Measurements from ENCODE around the gene CYS1. TPM values are rescaled to one million over a fixed set of nuclear protein-coding genes. Genes with fewer than 3 reads are reported as not detected.

Gene CYS1
- polyA plus RNA-seq, 1 donor (not counting 4 experiments of a cell fraction or from before 2014, with no cell fraction given) = 0.14 TPM

DNA sequence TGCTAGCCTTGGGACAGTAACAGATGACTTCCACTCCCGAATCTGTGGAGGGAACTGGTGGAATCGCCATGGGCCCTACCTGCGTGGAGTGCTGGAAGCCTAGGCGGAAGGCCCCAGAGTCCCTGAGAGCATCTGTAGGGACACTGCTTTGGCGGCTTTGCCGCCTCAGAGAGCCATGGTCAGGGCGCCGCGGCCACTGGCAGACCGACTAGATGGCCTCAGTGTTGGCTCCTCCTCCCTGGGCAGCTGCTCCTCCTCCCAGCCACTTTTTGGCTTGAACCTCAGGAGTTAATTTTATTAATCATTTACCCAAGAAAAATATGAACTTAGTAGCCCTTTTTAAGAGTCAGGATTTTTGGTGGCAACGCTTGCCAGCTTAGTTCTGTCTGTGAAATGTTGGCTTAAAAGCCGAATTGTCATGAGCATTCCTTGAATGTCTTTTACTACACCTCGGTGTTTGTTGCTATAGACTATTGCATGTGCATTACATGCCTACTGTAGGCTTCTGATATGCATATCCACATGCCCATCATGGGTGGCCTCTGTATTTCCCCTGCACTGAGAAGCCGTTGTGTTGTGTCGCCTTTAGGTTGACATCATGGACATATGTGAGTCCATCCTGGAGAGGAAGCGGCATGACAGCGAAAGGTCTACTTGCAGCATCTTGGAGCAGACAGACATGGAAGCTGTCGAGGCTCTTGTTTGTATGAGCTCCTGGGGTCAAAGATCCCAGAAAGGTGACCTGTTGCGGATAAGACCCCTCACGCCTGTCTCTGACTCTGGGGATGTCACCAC is 34.5 kb downstream of the CYS1 start:
- dilution Hi-C loops (cut with MboI; ENCODE audit: extremely low pct_ligation_motif_present, low sequenced_read_pairs) = loop anchor here (25.0 kb wide), 1 partner anchor 283 kb away; no protein-coding TSS in a partner anchor
- peaks cover 0 to 10% of the 10 kb centered on the region in 2 experiments for H3K36me3 ChIP-seq (ENCODE audit: control insufficient read depth in 2 of 2, extremely low read depth in 1 of 2, insufficient read depth in 2 of 2, low read length in 2 of 2)
- peaks cover 2% of the 10 kb centered on the region for H3K4me1 ChIP-seq (ENCODE audit: control insufficient read depth, extremely low read depth, insufficient read depth, low read length)
- no peaks in the 10 kb centered on the region for H3K9me3 ChIP-seq (ENCODE audit: control insufficient read depth, low read depth, low read length)
- no peak overlapping the region for H2AFZ ChIP-seq (ENCODE audit: control insufficient read depth, low read length)
- no peaks in the 10 kb centered on the region for H3K9me1 ChIP-seq (ENCODE audit: control insufficient read depth, extremely low read depth, insufficient read depth, low read length)
- H3K27ac ChIP-seq (ENCODE audit: control insufficient read depth, insufficient read depth, low read length) = no peak overlapping the region
- H3K4me2 ChIP-seq (ENCODE audit: control insufficient read depth, extremely low read depth, insufficient read depth, low read depth, low read length) = no peak overlapping the region
- H3K79me2 ChIP-seq (ENCODE audit: control insufficient read depth, insufficient read depth, low read length) = no peaks in the 10 kb centered on the region
- H4K20me1 ChIP-seq (ENCODE audit: control insufficient read depth, extremely low read depth, insufficient read depth, low read length) = no peaks in the 10 kb centered on the region
- TF ChIP-seq, protein P1, sequence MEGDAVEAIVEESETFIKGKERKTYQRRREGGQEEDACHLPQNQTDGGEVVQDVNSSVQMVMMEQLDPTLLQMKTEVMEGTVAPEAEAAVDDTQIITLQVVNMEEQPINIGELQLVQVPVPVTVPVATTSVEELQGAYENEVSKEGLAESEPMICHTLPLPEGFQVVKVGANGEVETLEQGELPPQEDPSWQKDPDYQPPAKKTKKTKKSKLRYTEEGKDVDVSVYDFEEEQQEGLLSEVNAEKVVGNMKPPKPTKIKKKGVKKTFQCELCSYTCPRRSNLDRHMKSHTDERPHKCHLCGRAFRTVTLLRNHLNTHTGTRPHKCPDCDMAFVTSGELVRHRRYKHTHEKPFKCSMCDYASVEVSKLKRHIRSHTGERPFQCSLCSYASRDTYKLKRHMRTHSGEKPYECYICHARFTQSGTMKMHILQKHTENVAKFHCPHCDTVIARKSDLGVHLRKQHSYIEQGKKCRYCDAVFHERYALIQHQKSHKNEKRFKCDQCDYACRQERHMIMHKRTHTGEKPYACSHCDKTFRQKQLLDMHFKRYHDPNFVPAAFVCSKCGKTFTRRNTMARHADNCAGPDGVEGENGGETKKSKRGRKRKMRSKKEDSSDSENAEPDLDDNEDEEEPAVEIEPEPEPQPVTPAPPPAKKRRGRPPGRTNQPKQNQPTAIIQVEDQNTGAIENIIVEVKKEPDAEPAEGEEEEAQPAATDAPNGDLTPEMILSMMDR (optimal IDR thresholded peaks at IDR 0.05 in 1 of 3, IDR thresholded peaks at IDR 0.05 in 1 of 3, conservative IDR thresholded peaks at IDR 0.05 in 1 of 3; ENCODE audit: extremely low read depth in 1 of 3, insufficient read depth in 2 of 3, low read length in 3 of 3) = no peak
- TF ChIP-seq EZH2 (IDR thresholded peaks at IDR 0.05; ENCODE audit: low read length) = no peak
- peaks cover 10% of the 10 kb centered on the region for H3K27me3 ChIP-seq (ENCODE audit: control insufficient read depth, extremely low read depth, insufficient read depth, low read length)
- FAIRE-seq (no peak), DNase-seq (ENCODE audit: low read depth, low spot score) (no peak)
- H3K4me3 ChIP-seq (ENCODE audit: control insufficient read depth in 2 of 3, extremely low read depth in 1 of 3, insufficient read depth in 2 of 3, low read depth in 1 of 3, low read length in 3 of 3) = no peak overlapping the region
- H3K9ac ChIP-seq (ENCODE audit: control insufficient read depth, extremely low read depth, insufficient read depth, low read length) = no peak overlapping the region

DNA sequence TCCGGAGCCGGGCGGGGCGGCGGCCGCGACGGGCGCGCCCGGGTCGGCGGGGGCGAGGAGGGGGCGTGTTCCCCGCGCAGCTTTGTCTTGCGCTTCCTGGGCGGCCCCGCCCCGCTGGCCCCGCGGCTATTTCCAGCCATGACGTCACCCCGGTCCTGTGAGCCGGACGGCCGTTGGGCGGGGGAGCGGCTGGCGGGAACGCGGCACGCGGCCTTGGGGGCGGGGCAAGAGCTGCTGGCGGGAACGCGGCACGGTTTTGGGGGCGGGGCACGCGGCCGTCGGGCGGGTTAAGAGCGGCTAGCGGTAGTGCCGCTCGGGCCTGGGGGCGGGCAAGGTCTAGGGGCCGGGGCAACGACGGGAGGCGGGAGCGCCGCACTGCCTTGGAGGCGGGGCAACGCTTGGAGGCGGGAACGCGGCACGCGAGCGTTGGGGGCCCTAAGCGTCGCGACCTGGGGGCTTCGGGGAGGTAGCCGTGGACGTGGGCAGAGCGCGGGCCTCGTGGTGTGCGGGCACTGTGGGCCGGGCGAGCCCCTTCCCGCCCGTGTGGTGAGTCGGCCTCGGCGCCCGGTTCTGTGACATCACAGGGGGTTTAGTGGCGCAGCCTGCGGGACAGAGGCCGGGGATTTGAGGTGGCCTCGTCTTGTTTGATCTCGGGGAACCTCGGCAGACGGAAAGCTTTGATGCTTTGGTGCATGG is 36.2 kb downstream of the CYS1 start:
- FAIRE-seq (no peak), DNase-seq (ENCODE audit: low read depth, low spot score) (peak; percentile 67)
- H2AFZ ChIP-seq (ENCODE audit: control insufficient read depth, low read length) = peak overlapping the region; percentile 30
- H3K27me3 ChIP-seq (ENCODE audit: control insufficient read depth, extremely low read depth, insufficient read depth, low read length) = peaks cover 10% of the 10 kb centered on the region
- H3K27ac ChIP-seq (ENCODE audit: control insufficient read depth, insufficient read depth, low read length) = no peak overlapping the region
- no peaks in the 10 kb centered on the region for H3K9me3 ChIP-seq (ENCODE audit: control insufficient read depth, low read depth, low read length)
- peaks cover 13% of the 10 kb centered on the region for H3K4me1 ChIP-seq (ENCODE audit: control insufficient read depth, extremely low read depth, insufficient read depth, low read length)
- no peak for TF ChIP-seq EZH2 (IDR thresholded peaks at IDR 0.05; ENCODE audit: low read length)
- TF ChIP-seq, protein P1 (optimal IDR thresholded peaks at IDR 0.05 in 1 of 3, IDR thresholded peaks at IDR 0.05 in 1 of 3, conservative IDR thresholded peaks at IDR 0.05 in 1 of 3; ENCODE audit: extremely low read depth in 1 of 3, insufficient read depth in 2 of 3, low read length in 3 of 3) = no peak
- H3K9me1 ChIP-seq (ENCODE audit: control insufficient read depth, extremely low read depth, insufficient read depth, low read length) = no peaks in the 10 kb centered on the region
- H3K4me2 ChIP-seq (ENCODE audit: control insufficient read depth, extremely low read depth, insufficient read depth, low read depth, low read length) = peak overlapping the region; percentile 60
- no peaks in the 10 kb centered on the region for H4K20me1 ChIP-seq (ENCODE audit: control insufficient read depth, extremely low read depth, insufficient read depth, low read length)
- H3K79me2 ChIP-seq (ENCODE audit: control insufficient read depth, insufficient read depth, low read length) = no peaks in the 10 kb centered on the region
- dilution Hi-C loops (cut with MboI; ENCODE audit: extremely low pct_ligation_motif_present, low sequenced_read_pairs) = loop anchor here (25.0 kb wide), 1 partner anchor 282 kb away; no protein-coding TSS in a partner anchor
- peak overlapping the region; percentile 44 to 49 (median 49) for H3K4me3 ChIP-seq (ENCODE audit: control insufficient read depth in 2 of 3, extremely low read depth in 1 of 3, insufficient read depth in 2 of 3, low read depth in 1 of 3, low read length in 3 of 3)
- H3K9ac ChIP-seq (ENCODE audit: control insufficient read depth, extremely low read depth, insufficient read depth, low read length) = peak overlapping the region; percentile 70
- H3K36me3 ChIP-seq (ENCODE audit: control insufficient read depth in 2 of 2, extremely low read depth in 1 of 2, insufficient read depth in 2 of 2, low read length in 2 of 2) = peaks cover 0 to 5% of the 10 kb centered on the region in 2 experiments
